NCI-H128 (cell line): Measurements from ENCODE around the gene DDX42.
"Not testable (repeated sequence)": the region's sequence is repeated elsewhere in the genome, so short reads cannot be mapped to it uniquely, and the experiment has no call there.

ENCODE experiments used
- DNase-seq: peaks from one replicate; lab custom pipeline; 2025; ENCODE audit not compliant: unreplicated experiment; lab: John Stamatoyannopoulos, UW

Gene DDX42

GRCh38 chr17:63774969-63775265 is 947 bp downstream of the DDX42 start:
- no peak for DNase-seq

- DNase-seq: no peak
These were observed 1.4 kb downstream of the DDX42 start for GRCh38 chr17:63775420-63775819.

- no peak for DNase-seq
These were observed 6.5 kb downstream of the DDX42 start for GRCh38 chr17:63780507-63780906.

GRCh38 chr17:63780928-63781327 is 7.0 kb downstream of the DDX42 start:
- DNase-seq: no peak

GRCh38 chr17:63783522-63783921 is 9.6 kb downstream of the DDX42 start:
- no peak for DNase-seq

- DNase-seq: no peak
These were observed 11.6 kb downstream of the DDX42 start for GRCh38 chr17:63785556-63785955.

GRCh38 chr17:63786117-63786516 is 12.1 kb downstream of the DDX42 start:
- DNase-seq: no peak

- no peak for DNase-seq
These were observed 13.2 kb downstream of the DDX42 start for GRCh38 chr17:63786971-63787711.

GRCh38 chr17:63790057-63790456 is 16.1 kb downstream of the DDX42 start:
- DNase-seq: no peak

- DNase-seq: no peak
These were observed 18.2 kb downstream of the DDX42 start for GRCh38 chr17:63792055-63792729.

GRCh38 chr17:63796375-63796774 is 22.4 kb downstream of the DDX42 start:
- DNase-seq: not testable (repeated sequence)

- DNase-seq: no peak
These were observed 24.7 kb downstream of the DDX42 start for GRCh38 chr17:63798572-63799106.

- DNase-seq: no peak
These were observed 26.8 kb downstream of the DDX42 start for GRCh38 chr17:63800783-63801182.

- no peak for DNase-seq
These were observed 30.4 kb downstream of the DDX42 start for GRCh38 chr17:63804328-63804727.

- no peak for DNase-seq
These were observed 31.6 kb downstream of the DDX42 start for GRCh38 chr17:63805591-63805990.

GRCh38 chr17:63809970-63810369 is 36.0 kb downstream of the DDX42 start:
- no peak for DNase-seq

- no peak for DNase-seq
These were observed 42.2 kb downstream of the DDX42 start for GRCh38 chr17:63816123-63816522.

- DNase-seq: no peak
These were observed 42.7 kb downstream of the DDX42 start for GRCh38 chr17:63816669-63817068.

GRCh38 chr17:63817736-63818385 is 43.9 kb downstream of the DDX42 start:
- DNase-seq: no peak

GRCh38 chr17:63819131-63819530 is 45.2 kb downstream of the DDX42 start:
- no peak for DNase-seq

- no peak for DNase-seq
These were observed 45.9 kb downstream of the DDX42 start for GRCh38 chr17:63819585-63820537.
